ENCODE results near the gene AEBP2.
A peak's percentile ranks its signal among the peaks of the same experiment; 100 is the strongest.

AEBP2 gene

DNA sequence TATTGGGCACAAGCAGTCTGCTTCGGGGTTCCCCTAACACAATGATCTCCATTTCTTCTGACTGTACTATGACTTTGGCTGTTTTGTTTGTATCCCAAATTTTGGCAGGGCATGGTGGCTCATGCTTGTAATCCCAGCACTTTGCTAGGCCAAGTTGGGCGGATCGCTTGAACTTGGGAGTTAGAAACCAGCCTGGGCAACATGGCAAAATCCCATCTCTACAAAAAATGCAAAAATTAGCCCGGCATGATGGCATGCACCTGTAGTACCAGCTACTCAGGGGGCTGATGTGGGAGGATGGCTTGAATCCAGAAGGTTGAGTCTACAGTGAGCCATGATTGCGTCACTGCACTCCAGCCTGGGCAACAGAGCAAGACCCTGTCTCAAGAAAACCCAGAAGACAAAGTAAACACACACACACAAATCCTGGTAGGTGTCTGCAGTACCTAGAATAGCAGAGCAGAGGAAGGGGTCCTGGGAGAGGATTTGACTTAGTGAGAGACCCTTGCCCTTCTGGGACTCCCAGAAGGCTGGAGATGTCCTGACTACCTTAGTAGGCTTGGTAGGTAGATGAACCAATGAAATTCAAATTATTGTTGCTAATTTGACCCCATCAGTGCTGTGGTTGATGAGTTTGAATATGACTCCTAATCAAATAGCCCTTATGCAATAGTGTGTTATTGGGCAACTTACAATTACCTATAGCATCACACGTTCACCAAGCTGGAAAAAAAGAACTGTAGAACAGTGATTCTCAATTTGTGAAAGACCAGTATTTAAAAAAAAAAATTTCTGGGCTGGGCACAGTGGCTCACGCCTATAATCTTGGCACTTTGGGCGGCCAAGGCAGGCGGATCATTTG, 6.8 kb upstream of the AEBP2 start:
- Mint-ChIP-seq H3K27me3 (no peaks in the 10 kb centered on the region), H3K4me1 (ENCODE audit: low read depth in 2 of 2) (peaks cover 8 to 11% of the 10 kb centered on the region in 2 donors), H3K27ac (no peak overlapping the region), H3K4me3 (no peak overlapping the region), H3K9me3 (no peaks in the 10 kb centered on the region), H3K36me3 (ENCODE audit: insufficient read depth) (no peaks in the 10 kb centered on the region)
- no peak for DNase-seq
- ATAC-seq (replicated peaks): no peak

DNA sequence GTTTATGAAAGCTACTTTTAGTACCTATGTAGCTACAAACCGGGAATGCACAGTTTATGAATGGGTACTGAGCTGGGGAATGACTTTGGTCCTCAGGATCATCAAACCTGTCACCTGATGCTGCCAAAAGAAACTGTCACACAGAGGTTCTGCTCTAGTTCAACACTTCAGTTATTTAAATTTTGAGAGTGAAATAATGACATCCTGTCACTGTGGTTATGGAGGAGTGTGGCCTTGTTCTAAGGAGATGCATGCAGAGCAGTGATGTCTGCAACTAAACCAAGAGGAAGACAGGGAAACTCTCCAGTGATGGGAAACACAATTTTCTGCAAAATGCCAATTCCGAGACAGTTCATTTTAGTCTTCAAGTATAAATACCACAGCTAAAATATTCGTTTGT, 4.8 kb upstream of the AEBP2 start:
- DNase-seq (no peak), ATAC-seq (replicated peaks) (no peak)
- peak overlapping the region in 1 of 2 donors; percentile 85 for H3K27ac Mint-ChIP-seq
- H3K27me3 Mint-ChIP-seq: no peaks in the 10 kb centered on the region
- H3K36me3 Mint-ChIP-seq (ENCODE audit: insufficient read depth): peaks cover 6% of the 10 kb centered on the region
- no peak overlapping the region for H3K4me3 Mint-ChIP-seq
- H3K9me3 Mint-ChIP-seq: no peaks in the 10 kb centered on the region
- H3K4me1 Mint-ChIP-seq (ENCODE audit: low read depth in 2 of 2): peaks cover 7 to 9% of the 10 kb centered on the region in 2 donors

DNA sequence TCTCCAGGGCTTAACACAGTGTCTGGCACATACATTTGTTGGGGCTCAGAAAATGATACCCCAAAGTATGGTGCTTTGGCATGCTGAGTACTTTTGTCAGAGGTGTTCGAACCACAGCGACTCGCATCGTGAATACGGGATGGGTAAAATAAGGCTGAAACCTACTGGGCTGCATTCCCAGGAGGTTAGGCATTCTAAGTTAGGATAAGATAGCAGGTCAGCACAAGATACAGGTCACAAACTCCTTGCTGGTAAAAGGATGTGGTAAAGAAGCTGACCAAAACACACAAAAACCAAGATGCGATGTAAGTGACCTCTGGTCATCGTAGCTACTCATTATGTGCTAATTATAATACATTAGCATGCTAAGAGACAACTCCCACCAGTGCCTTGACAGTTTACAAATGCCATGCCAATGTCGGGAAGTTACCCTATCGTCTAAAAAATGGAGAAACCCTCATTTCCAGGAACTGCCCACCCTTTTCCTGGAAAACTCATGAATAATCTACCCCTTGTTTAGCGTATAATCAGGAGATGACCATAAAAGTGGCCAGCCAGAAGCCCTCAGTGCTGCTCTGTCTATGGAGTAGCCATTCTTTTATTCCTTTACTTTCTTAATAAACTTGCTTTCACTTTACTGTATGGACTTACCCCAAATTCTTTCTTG, 3.3 kb upstream of the AEBP2 start:
- ATAC-seq (replicated peaks) (no peak), DNase-seq (no peak)
- no peaks in the 10 kb centered on the region for H3K9me3 Mint-ChIP-seq
- no peak overlapping the region for H3K4me3 Mint-ChIP-seq
- peaks cover 20% of the 10 kb centered on the region for H3K36me3 Mint-ChIP-seq (ENCODE audit: insufficient read depth)
- peak overlapping the region; percentile 10 to 60 for H3K27ac Mint-ChIP-seq
- peaks cover 14 to 17% of the 10 kb centered on the region in 2 donors for H3K4me1 Mint-ChIP-seq (ENCODE audit: low read depth in 2 of 2)
- H3K27me3 Mint-ChIP-seq: no peaks in the 10 kb centered on the region

DNA sequence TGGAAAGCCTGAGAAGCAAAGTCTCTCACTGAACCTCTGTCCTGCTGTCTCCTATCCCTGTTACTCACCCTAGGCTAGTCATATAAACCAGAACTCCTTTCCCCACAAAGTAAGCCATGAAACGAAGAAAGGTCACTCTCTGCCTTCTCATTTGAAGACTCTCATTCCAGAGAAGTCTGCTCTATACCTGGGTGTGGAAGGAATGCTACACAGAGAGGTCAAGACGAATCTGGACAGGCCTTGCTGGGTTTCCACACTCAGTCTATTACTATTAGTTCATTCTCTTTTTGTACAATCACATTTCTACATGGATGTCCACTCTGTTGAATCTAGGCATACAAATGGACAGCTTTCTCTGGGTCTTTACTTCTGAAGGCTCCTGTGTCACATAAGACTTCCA, 2.4 kb upstream of the AEBP2 start:
- no peaks in the 10 kb centered on the region for H3K27me3 Mint-ChIP-seq
- ATAC-seq (replicated peaks): no peak
- no peak overlapping the region for H3K4me3 Mint-ChIP-seq
- peaks cover 15 to 27% of the 10 kb centered on the region in 2 donors for H3K4me1 Mint-ChIP-seq (ENCODE audit: low read depth in 2 of 2)
- no peaks in the 10 kb centered on the region for H3K9me3 Mint-ChIP-seq
- H3K27ac Mint-ChIP-seq: peak overlapping the region; percentile 44 to 79
- H3K36me3 Mint-ChIP-seq (ENCODE audit: insufficient read depth): peaks cover 22% of the 10 kb centered on the region
- DNase-seq: no peak

DNA sequence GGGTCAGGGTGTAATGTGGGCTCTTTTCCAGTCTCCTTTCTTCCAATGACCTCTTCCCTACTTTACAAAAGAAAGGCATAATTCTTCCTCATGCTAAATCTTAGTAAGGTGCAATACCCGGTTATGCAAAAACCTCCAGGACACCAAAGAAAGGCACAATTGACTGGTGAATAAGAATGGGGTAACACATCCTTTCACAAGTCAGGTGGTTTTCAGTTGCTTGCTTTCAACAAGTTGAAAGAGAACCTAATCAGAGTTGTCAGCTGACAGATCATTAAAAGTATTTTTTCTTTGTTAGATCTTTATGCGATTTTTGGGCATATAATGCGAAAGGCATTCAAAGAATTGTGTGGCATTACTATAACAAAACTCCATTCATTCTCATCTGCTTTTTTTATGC, 1.3 kb upstream of the AEBP2 start:
- ATAC-seq (replicated peaks) (no peak), DNase-seq (no peak)
- H3K4me1 Mint-ChIP-seq (ENCODE audit: low read depth in 2 of 2): peaks cover 15 to 35% of the 10 kb centered on the region in 2 donors
- H3K27me3 Mint-ChIP-seq: no peaks in the 10 kb centered on the region
- H3K36me3 Mint-ChIP-seq (ENCODE audit: insufficient read depth): peaks cover 25% of the 10 kb centered on the region
- H3K4me3 Mint-ChIP-seq: no peak overlapping the region
- H3K9me3 Mint-ChIP-seq: no peaks in the 10 kb centered on the region
- H3K27ac Mint-ChIP-seq: no peak overlapping the region

DNA sequence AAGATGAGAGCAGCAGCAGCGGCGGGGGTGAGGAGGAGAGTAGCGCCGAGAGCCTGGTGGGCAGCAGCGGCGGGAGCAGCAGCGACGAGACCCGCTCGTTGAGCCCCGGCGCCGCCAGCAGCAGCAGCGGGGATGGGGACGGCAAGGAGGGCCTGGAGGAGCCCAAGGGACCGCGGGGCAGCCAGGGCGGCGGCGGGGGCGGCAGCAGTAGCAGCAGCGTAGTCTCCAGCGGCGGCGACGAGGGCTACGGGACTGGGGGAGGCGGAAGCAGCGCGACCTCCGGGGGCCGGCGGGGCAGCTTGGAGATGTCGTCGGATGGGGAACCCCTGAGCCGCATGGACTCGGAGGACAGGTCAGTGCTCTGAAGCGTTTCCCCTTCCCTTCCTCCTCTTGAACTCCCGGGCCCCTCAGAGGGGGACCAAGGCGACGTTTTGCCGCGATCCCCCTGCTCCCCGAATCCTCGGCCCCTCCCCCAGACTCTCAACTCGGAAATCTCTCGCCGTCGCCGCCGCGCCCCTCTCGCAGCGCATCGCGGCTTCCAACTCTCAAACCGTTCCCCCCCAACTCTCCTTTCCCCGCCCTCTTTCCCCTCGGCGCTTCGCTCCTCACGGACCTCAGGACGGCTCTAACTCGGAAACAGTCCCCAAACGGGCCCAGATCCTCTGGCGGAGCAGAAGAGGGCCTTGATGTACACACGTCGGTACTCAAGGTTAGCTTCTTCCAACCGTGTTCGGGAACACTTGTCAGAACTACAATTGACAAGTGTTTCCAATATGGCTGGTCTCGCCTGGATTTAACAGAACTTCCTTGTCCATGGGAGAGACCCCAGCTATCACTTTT, 947 bp downstream of the AEBP2 start:
- peak overlapping the region; percentile 98 to 99 for H3K27ac Mint-ChIP-seq
- no peaks in the 10 kb centered on the region for H3K9me3 Mint-ChIP-seq

DNA sequence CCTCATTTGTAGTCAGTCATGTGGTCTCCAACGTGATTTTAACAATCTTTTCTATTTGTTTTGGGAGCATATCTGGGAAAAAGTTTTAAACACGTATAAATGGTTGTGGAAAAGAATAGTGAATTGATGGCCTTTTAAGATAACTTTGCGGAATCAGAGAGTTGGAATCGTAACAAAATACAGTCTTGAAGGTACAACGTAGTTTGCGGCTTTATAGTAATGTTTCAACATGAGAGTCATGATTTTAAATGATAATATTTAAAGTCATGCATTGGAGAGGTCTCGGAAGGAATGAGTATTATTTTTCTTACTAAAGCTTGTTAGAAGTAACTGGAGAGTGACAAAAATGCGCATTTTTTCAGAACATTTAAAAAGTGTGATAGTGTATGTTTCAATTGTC, 1.6 kb downstream of the AEBP2 start:
- DNase-seq (no peak), ATAC-seq (replicated peaks) (no peak)
- H3K27me3 Mint-ChIP-seq: no peaks in the 10 kb centered on the region
- no peaks in the 10 kb centered on the region for H3K9me3 Mint-ChIP-seq
- H3K4me3 Mint-ChIP-seq: peak overlapping the region; percentile 99 to 100
- peaks cover 24 to 50% of the 10 kb centered on the region in 2 donors for H3K4me1 Mint-ChIP-seq (ENCODE audit: low read depth in 2 of 2)
- peaks cover 35% of the 10 kb centered on the region for H3K36me3 Mint-ChIP-seq (ENCODE audit: insufficient read depth)
- peak overlapping the region; percentile 98 to 99 for H3K27ac Mint-ChIP-seq

More for the DNA sequence above, 947 bp downstream of the AEBP2 start:
- peak overlapping the region; percentile 99 to 100 for H3K4me3 Mint-ChIP-seq
- H3K36me3 Mint-ChIP-seq (ENCODE audit: insufficient read depth): peaks cover 31% of the 10 kb centered on the region
- peak; percentile 45 to 52 (median 47) for DNase-seq
- no peaks in the 10 kb centered on the region for H3K27me3 Mint-ChIP-seq
- ATAC-seq (replicated peaks): peak; percentile 33
- peaks cover 21 to 46% of the 10 kb centered on the region in 2 donors for H3K4me1 Mint-ChIP-seq (ENCODE audit: low read depth in 2 of 2)

DNA sequence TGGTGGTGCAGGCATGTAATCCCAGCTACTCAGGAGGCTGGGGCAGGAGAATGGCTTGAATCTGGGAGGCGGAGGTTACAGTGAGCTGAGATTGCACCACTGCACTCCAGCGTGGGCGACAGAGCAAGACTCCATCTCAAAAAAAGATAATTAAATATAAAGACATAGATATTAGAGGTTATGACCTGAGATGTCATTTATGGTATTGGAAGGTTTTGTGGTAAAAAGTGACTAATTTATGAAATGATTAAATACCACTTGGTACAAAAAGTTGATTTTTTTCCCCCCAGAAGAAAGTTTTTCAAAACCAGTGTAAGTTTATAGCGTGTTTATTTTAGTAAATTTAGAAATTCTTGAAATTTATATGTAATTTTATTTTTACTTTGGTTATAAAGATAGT, 4.3 kb downstream of the AEBP2 start:
- no peaks in the 10 kb centered on the region for H3K9me3 Mint-ChIP-seq
- peaks cover 44% of the 10 kb centered on the region for H3K36me3 Mint-ChIP-seq (ENCODE audit: insufficient read depth)
- peak overlapping the region; percentile 99 to 100 for H3K4me3 Mint-ChIP-seq
- H3K4me1 Mint-ChIP-seq (ENCODE audit: low read depth in 2 of 2): peaks cover 43 to 70% of the 10 kb centered on the region in 2 donors
- ATAC-seq (replicated peaks) (no peak), DNase-seq (no peak)
- peak overlapping the region in 1 of 2 donors; percentile 54 for H3K27ac Mint-ChIP-seq
- no peaks in the 10 kb centered on the region for H3K27me3 Mint-ChIP-seq

DNA sequence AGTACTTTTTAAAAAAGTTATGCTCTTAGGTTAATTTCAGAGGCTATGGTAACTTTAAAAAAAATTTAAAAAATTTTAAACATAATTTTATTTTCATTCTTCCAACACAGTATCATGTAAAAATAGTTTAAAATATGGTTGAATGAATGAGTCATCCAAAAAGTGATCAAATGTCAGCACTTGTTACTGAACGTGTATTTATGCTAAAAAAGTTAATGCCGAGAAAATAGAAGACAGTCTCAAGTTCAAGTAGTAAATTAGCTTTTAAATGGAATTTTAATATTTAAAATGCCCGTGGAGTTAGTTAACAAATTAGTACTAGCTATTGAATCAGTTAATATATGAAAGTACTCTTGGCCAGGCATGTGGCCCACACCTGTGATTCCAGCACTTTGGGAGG, 4.8 kb downstream of the AEBP2 start:
- Mint-ChIP-seq H3K4me3 (peak overlapping the region; percentile 53 to 100), H3K36me3 (ENCODE audit: insufficient read depth) (peaks cover 42% of the 10 kb centered on the region), H3K27me3 (no peaks in the 10 kb centered on the region), H3K9me3 (no peaks in the 10 kb centered on the region), H3K27ac (peak overlapping the region; percentile 16 to 49), H3K4me1 (ENCODE audit: low read depth in 2 of 2) (peaks cover 45 to 73% of the 10 kb centered on the region in 2 donors)
- DNase-seq (no peak), ATAC-seq (replicated peaks) (no peak)

DNA sequence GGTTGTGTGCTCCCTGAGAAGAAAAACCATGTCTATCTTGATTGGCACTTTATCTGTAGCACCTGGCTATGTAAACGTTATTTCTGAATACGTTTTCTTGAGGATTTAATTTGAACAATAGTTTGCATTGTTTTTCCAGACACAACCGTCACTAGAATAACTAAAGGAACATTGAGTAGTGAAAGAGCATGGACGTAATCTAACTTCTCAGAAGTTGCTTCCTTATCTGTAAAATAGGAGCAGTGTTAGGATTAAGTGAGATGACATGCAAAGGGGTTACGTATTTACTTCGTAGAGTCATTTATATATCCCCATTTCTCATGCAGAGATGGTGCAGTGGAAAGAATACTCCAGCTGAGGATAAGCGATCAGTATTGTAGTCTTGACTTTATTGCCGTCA, 8.1 kb downstream of the AEBP2 start:
- Mint-ChIP-seq H3K4me1 (ENCODE audit: low read depth in 2 of 2) (peaks cover 46 to 78% of the 10 kb centered on the region in 2 donors), H3K27ac (no peak overlapping the region), H3K9me3 (no peaks in the 10 kb centered on the region), H3K4me3 (peak overlapping the region in 1 of 2 donors; percentile 13), H3K27me3 (no peaks in the 10 kb centered on the region), H3K36me3 (ENCODE audit: insufficient read depth) (peaks cover 21% of the 10 kb centered on the region)
- no peak for DNase-seq
- no peak for ATAC-seq (replicated peaks)

DNA sequence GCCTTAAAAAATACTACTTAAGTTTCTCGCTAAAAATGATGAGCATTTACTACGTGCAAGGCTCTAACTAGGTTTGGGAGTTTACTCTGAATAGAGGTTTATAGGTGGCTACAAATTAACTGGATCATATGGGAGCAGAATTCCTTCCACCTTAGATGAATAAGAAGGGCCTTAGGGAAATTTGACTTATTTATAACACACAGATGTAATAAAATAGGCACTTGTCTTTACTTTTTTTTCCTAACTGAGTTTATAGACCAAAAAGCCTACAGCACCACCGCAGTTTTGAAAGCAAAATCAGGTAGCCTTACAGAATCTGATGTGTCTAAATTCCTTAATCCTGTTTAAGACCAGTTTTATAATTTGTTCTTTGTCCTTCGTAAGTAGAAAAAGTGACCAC, 10.5 kb downstream of the AEBP2 start:
- Mint-ChIP-seq H3K36me3 (ENCODE audit: insufficient read depth) (peaks cover 17% of the 10 kb centered on the region), H3K4me1 (ENCODE audit: low read depth in 2 of 2) (peaks cover 49 to 75% of the 10 kb centered on the region in 2 donors), H3K4me3 (no peak overlapping the region), H3K9me3 (no peaks in the 10 kb centered on the region), H3K27ac (no peak overlapping the region), H3K27me3 (no peaks in the 10 kb centered on the region)
- ATAC-seq (replicated peaks): no peak
- DNase-seq: no peak

DNA sequence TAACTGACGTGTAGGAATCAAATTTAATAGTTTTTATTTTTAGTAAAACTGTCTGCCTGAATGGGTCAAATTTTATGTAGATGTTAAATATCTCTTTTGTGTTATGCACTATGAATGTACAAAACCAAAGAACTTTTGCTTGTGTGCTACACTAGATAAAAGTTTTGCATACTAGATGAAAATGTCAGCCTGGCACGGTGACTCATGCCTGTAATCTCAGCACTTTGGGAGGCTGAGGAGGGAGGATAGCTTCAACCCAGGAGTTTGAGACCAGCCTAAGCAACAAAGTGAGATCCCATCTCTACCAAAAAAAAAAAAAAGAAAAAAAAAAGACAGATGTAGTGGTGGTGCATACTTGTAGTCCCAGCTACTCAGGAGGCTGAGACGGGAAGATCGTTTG, 11.1 kb downstream of the AEBP2 start:
- peak overlapping the region in 1 of 2 donors; percentile 12 for H3K4me3 Mint-ChIP-seq

DNA sequence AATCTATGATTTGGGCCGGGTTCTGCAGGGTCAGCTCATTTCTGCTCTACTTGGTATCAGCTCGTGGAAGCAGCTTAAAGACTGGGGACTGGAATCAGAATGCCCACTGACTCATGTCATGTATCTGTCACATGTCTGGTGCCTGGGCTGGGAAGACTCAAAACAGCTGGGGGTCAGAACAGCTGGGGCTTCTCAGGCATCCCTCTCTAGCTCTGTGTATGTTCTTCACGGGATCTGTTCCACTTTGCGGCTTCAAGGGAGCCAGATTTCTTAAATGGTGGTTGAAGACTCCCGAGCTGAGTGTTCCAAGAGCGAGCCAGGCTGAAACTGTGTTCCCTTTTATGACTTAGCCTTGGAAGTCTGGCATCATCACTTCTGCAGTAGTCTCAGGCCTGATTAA, 11.9 kb downstream of the AEBP2 start:
- ATAC-seq (replicated peaks) (no peak), DNase-seq (no peak)
- H3K4me3 Mint-ChIP-seq: peak overlapping the region in 1 of 2 donors; percentile 33
- H3K36me3 Mint-ChIP-seq (ENCODE audit: insufficient read depth): peaks cover 8% of the 10 kb centered on the region
- no peaks in the 10 kb centered on the region for H3K9me3 Mint-ChIP-seq
- H3K27me3 Mint-ChIP-seq: no peaks in the 10 kb centered on the region
- peaks cover 44 to 74% of the 10 kb centered on the region in 2 donors for H3K4me1 Mint-ChIP-seq (ENCODE audit: low read depth in 2 of 2)
- H3K27ac Mint-ChIP-seq: peak overlapping the region in 1 of 2 donors; percentile 69

More for the DNA sequence above, 11.1 kb downstream of the AEBP2 start:
- ATAC-seq (replicated peaks) (no peak), DNase-seq (no peak)
- H3K4me1 Mint-ChIP-seq (ENCODE audit: low read depth in 2 of 2): peaks cover 44 to 74% of the 10 kb centered on the region in 2 donors
- H3K9me3 Mint-ChIP-seq: no peaks in the 10 kb centered on the region
- peaks cover 14% of the 10 kb centered on the region for H3K36me3 Mint-ChIP-seq (ENCODE audit: insufficient read depth)
- no peaks in the 10 kb centered on the region for H3K27me3 Mint-ChIP-seq
- H3K27ac Mint-ChIP-seq: peak overlapping the region; percentile 46 to 69

All from effector memory CD8-positive, alpha-beta T cell (primary cell).